Natural killer cell (primary cell): ENCODE results near the gene EZH1. TPM values are rescaled to one million over a fixed set of nuclear protein-coding genes. Genes with fewer than 3 reads are reported as not detected.

Experiments
- ATAC-seq, 3 donors: fragments of 150-1000 bp in 2 of 3; fragments of 200-7000 bp in 1 of 3; cut with Tn5 transposase; 1 replicate in 1 of 3; 2 replicates in 2 of 3; pipeline ENCODE4 v1.10.0; 2021; ENCODE audit warnings: mild to moderate bottlenecking in 2 of 3, moderate library complexity in 2 of 3
- DNase-seq, 2 donors: peaks; one replicate each; pipeline versions ENCODE4 v3.0.0 to v3.0.0-alpha.2; 2013 to 2021; ENCODE audit warnings: mixed read lengths in 1 of 2
- H3K27ac ChIP-seq: one replicate; pipeline ENCODE4 v1.5.1; 2013; ENCODE audit warnings: mild to moderate bottlenecking, low read length
- H3K27me3 ChIP-seq: one replicate; pipeline ENCODE4 v1.6.1; 2013; ENCODE audit warnings: low read length; ENCODE audit not compliant: control insufficient read depth, insufficient read depth
- H3K36me3 ChIP-seq: one replicate; pipeline ENCODE4 v1.6.1; 2013; ENCODE audit warnings: low read length; ENCODE audit not compliant: control insufficient read depth, insufficient read depth
- H3K4me1 ChIP-seq: one replicate; pipeline ENCODE4 v1.6.1; 2013; ENCODE audit warnings: low read length; ENCODE audit not compliant: control insufficient read depth, insufficient read depth
- H3K4me3 ChIP-seq: one replicate; pipeline ENCODE4 v1.5.1; 2013; ENCODE audit warnings: low read length
- H3K9me3 ChIP-seq: one replicate; pipeline ENCODE4 v1.6.1; 2013; ENCODE audit warnings: low read length; ENCODE audit not compliant: control insufficient read depth, insufficient read depth
- H3K27ac Mint-ChIP-seq, 2 donors: one replicate each; pipeline ENCODE4 v1.8.0; 2022; ENCODE audit warnings: mild to moderate bottlenecking in 2 of 2, mixed read lengths in 2 of 2, moderate library complexity in 1 of 2
- H3K27me3 Mint-ChIP-seq, 2 donors: one replicate each; pipeline ENCODE4 v1.8.0; 2022; ENCODE audit warnings: low read depth in 2 of 2, mixed read lengths in 2 of 2
- H3K36me3 Mint-ChIP-seq: one replicate; pipeline ENCODE4 v1.8.0; 2022; ENCODE audit warnings: mixed read lengths
- H3K4me1 Mint-ChIP-seq, 2 donors: one replicate each; pipeline ENCODE4 v1.8.0; 2022; ENCODE audit warnings: mixed read lengths in 2 of 2
- H3K4me3 Mint-ChIP-seq: one replicate; pipeline ENCODE4 v1.8.0; 2022; ENCODE audit warnings: mild to moderate bottlenecking, moderate library complexity, mixed read lengths
- H3K9me3 Mint-ChIP-seq, 2 donors: one replicate each; pipeline ENCODE4 v1.8.0; 2022; ENCODE audit warnings: mixed read lengths in 2 of 2
- WGBS: methylation state at CpG from one replicate; pipeline ENCODE4 v1.1.7; 2013; ENCODE audit warnings: missing lambda C conversion rate; ENCODE audit not compliant: insufficient coverage; 5-methylcytosine and 5-hydroxymethylcytosine counted together
- intact Hi-C: fragments of 100-400 bp; cut with micrococcal nuclease; formaldehyde crosslinking; loops from one replicate; pipeline ENCODE4 v1.14.2; 2022
- total RNA-seq, 4 donors: library from RNA; stranded (reverse); fragments of 120-200 nt in 1 of 4; gene quantifications; one replicate each; pipeline versions ENCODE4 v1.2.3 to v1.2.4, GENCODE V29; 2013 to 2022
- TF ChIP-seq, protein P1 (sequence below): fragments of 200-600 bp; IDR thresholded peaks from one replicate; pipeline ENCODE4 v1.8.0; 2022; ENCODE audit warnings: antibody characterized with exemption

The EZH1 gene
- total RNA-seq, 3 donors from 2014 or later (not counting 1 experiment from before 2014, with no cell fraction given) = 68.8 to 92.7 (median 74.1) TPM

GRCh38 chr17:42694524-42694923, 50.3 kb downstream of the EZH1 start:
- 84% methylated on average over 3 of the region's 3 CpGs for WGBS
- Mint-ChIP-seq H3K4me3 (no peak overlapping the region), H3K27me3 (no peaks in the 10 kb centered on the region), H3K27ac (no peak overlapping the region), H3K36me3 (no peaks in the 10 kb centered on the region), H3K4me1 (no peaks in the 10 kb centered on the region), H3K9me3 (no peaks in the 10 kb centered on the region)
- Histone ChIP-seq H3K4me3 (no peak overlapping the region), H3K9me3 (no peaks in the 10 kb centered on the region), H3K27ac (no peak overlapping the region), H3K27me3 (no peaks in the 10 kb centered on the region), H3K4me1 (no peaks in the 10 kb centered on the region), H3K36me3 (no peaks in the 10 kb centered on the region)
- intact Hi-C loops = no loop called here
- TF ChIP-seq, protein P1, sequence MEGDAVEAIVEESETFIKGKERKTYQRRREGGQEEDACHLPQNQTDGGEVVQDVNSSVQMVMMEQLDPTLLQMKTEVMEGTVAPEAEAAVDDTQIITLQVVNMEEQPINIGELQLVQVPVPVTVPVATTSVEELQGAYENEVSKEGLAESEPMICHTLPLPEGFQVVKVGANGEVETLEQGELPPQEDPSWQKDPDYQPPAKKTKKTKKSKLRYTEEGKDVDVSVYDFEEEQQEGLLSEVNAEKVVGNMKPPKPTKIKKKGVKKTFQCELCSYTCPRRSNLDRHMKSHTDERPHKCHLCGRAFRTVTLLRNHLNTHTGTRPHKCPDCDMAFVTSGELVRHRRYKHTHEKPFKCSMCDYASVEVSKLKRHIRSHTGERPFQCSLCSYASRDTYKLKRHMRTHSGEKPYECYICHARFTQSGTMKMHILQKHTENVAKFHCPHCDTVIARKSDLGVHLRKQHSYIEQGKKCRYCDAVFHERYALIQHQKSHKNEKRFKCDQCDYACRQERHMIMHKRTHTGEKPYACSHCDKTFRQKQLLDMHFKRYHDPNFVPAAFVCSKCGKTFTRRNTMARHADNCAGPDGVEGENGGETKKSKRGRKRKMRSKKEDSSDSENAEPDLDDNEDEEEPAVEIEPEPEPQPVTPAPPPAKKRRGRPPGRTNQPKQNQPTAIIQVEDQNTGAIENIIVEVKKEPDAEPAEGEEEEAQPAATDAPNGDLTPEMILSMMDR = no peak
- DNase-seq (no peak), ATAC-seq (no peak)

- Mint-ChIP-seq H3K27me3 (no peaks in the 10 kb centered on the region), H3K9me3 (no peaks in the 10 kb centered on the region), H3K4me3 (no peak overlapping the region), H3K4me1 (no peaks in the 10 kb centered on the region), H3K36me3 (no peaks in the 10 kb centered on the region), H3K27ac (no peak overlapping the region)
- 98% methylated on average over 11 of the region's 11 CpGs for WGBS
- DNase-seq (no peak), ATAC-seq (no peak)
- TF ChIP-seq, protein P1 = no peak
- intact Hi-C loops = no loop called here
- H3K4me1 ChIP-seq = no peaks in the 10 kb centered on the region
- H3K4me3 ChIP-seq = no peak overlapping the region
- H3K27me3 ChIP-seq = no peaks in the 10 kb centered on the region
- H3K36me3 ChIP-seq = no peaks in the 10 kb centered on the region
- no peak overlapping the region for H3K27ac ChIP-seq
- no peaks in the 10 kb centered on the region for H3K9me3 ChIP-seq
Measured at GRCh38 chr17:42692489-42692888, 52.4 kb downstream of the EZH1 start.

DNA sequence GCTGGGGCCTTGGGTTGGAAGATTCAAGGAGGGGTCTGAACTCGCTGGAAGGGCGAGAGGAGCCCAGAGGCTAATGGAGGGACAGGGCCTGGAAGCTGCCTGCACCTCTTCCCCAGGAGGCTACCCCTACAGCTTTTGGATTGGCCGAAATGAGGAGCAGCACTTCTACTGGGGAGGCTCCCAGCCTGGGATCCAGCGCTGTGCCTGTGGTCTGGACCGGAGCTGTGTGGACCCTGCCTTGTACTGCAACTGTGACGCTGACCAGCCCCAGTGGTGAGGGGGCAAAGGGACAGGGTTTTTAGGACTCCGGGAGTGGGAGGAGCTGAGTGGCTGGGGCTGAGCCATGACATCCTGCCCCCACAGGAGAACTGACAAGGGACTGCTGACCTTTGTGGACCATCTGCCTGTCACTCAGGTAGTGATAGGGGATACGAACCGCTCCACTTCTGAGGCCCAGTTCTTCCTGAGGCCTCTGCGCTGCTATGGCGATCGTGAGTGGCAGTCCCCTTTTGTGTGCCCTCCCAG, 53.8 kb downstream of the EZH1 start:
- Mint-ChIP-seq H3K27ac (no peak overlapping the region), H3K4me3 (no peak overlapping the region), H3K27me3 (no peaks in the 10 kb centered on the region), H3K4me1 (no peaks in the 10 kb centered on the region), H3K9me3 (no peaks in the 10 kb centered on the region), H3K36me3 (no peaks in the 10 kb centered on the region)
- Histone ChIP-seq H3K27ac (no peak overlapping the region), H3K9me3 (no peaks in the 10 kb centered on the region), H3K4me1 (no peaks in the 10 kb centered on the region), H3K4me3 (no peak overlapping the region), H3K27me3 (no peaks in the 10 kb centered on the region), H3K36me3 (no peaks in the 10 kb centered on the region)
- TF ChIP-seq, protein P1 = no peak
- DNase-seq = no peak
- 94% methylated on average over 12 of the region's 12 CpGs for WGBS
- ATAC-seq = no peak
- intact Hi-C loops = no loop called here

GRCh38 chr17:42690596-42690995, 54.2 kb downstream of the EZH1 start:
- Mint-ChIP-seq H3K27ac (no peak overlapping the region), H3K9me3 (no peaks in the 10 kb centered on the region), H3K4me3 (no peak overlapping the region), H3K36me3 (no peaks in the 10 kb centered on the region), H3K27me3 (peaks cover 0 to 4% of the 10 kb centered on the region in 2 donors), H3K4me1 (no peaks in the 10 kb centered on the region)
- TF ChIP-seq, protein P1 = no peak
- H3K27ac ChIP-seq = no peak overlapping the region
- intact Hi-C loops = no loop called here
- H3K9me3 ChIP-seq = no peaks in the 10 kb centered on the region
- no peaks in the 10 kb centered on the region for H3K4me1 ChIP-seq
- no peak for DNase-seq
- H3K27me3 ChIP-seq = no peaks in the 10 kb centered on the region
- H3K36me3 ChIP-seq = no peaks in the 10 kb centered on the region
- 94% methylated on average over 10 of the region's 10 CpGs for WGBS
- H3K4me3 ChIP-seq = no peak overlapping the region
- ATAC-seq = no peak
